ENCODE measurements around the gene ZBTB20. TPM values are rescaled to one million over a fixed set of nuclear protein-coding genes. Genes with fewer than 3 reads are reported as not detected.

ZBTB20 gene
- total RNA-seq, 2 experiments from 2014 or later = 2.5 to 3.2 TPM

DNA sequence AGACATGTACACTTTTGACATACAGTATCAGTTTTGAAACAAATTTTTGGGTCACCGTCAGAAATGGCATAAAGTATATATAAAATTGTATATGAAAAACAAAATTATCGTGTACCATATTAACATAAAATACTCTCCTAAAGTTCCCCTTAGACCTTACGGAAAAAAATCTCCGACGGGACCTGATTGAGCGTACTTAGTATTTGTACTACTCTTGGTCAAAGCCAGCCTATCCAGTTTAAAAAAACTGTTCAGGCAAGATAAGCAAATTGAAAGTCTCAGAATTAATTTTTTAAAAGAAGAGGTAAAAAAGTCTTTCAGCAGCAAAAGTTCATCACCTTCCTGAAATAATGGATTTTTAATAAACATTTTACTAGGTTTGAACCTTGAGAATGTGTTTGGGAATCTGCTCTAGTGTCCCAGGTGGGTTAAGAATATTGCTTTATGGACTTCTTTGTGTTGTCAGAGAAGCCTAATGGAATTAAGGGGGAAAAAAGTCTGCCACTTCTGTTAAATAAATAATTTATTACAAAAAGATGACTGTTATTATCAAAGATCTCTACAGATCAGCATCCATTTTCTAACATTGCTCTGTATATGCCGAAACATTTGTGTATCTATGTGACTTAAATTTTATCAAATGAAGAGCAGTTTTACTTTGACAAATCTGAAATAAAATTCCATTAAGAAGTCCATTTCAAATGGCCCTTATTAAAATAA lies 48.6 kb downstream of the ZBTB20 start:
- ChIA-PET POLR2A (no interaction called here), CTCF (no interaction called here)

- POLR2A ChIA-PET = no interaction called here
- CTCF ChIA-PET = no interaction called here
These were observed 51.9 kb downstream of the ZBTB20 start for GRCh38 chr3:115095236-115095635.

DNA sequence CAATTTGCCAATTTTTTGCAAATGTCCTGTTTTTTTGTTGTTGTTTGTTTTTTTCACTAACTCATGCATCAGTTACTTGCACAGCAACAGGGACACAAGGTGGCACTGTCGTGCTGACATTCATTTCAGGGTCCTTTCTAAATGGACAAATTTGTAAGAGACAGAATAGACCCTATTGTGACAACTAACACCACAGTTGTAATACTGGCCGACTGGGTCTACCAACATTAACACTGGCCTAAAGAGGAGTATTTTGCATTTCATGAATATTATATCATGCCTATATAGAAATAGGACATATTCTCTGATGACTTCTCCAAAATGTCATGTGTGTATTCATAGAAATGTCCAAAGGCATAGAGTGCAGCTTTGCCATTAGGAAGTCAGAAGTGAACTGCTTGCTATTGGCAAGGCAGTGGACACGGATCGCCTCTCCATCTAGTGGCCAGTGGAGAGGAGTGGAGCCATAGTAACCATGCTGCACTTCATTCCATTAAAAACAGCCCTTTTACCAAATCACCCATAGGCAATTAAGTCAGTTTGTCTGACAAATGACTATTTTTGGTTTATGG lies 54.8 kb downstream of the ZBTB20 start:
- CTCF ChIA-PET = interaction anchor here (0.5 to 1.4 kb wide), 11 partner anchors 9 to 725 kb away, joined by 3 to 6 read pairs (median 3); no protein-coding TSS in a partner anchor
- POLR2A ChIA-PET = interaction anchor here (1.2 kb wide), 1 partner anchor 54 kb away, joined by 4 read pairs; the partner anchor contains the start of gene ZBTB20

GRCh38 chr3:115090712-115091111 lies 56.4 kb downstream of the ZBTB20 start:
- POLR2A ChIA-PET = no interaction called here
- CTCF ChIA-PET = no interaction called here

DNA sequence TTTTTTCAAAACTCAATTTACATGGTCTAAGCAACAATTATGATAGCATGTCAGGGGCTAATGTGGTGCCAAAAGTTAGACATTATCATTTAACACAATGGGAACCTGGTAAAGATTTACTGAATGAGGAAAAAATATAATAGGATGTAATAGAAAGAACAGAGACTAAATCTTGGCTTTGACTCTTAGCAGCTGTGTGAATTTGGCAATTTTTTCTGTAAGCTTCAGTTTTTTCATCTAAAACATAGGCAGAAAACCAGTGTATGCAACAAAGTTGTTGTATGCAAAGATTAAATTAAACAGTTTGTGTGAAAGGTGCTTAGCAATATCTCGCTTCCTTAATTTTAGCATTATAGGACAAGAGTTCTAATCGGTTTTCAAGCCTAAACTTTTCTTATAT lies 57.6 kb downstream of the ZBTB20 start:
- CTCF ChIA-PET = no interaction called here
- POLR2A ChIA-PET = no interaction called here

DNA sequence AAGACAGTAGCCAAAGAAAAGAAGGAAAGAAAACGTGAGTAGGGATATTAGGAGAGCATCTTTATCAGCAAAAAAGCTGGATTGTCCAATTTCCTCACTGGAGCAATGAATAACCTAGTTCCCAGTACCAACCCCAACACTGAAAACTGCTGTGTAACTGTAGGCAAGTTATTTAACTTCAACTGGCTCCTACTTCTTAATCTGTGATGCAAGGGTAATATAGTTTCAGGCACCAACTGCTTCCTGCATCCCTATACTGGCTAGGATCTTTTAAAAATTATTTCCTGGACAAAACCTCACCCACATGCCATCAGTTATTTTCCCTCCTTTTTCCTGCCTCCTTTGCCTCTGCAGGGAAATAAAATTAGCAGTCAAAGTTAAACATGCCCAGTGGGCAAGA lies 59.6 kb downstream of the ZBTB20 start:
- ChIA-PET CTCF (no interaction called here), POLR2A (no interaction called here)

- CTCF ChIA-PET = no interaction called here
- POLR2A ChIA-PET = no interaction called here
These were observed 60.7 kb downstream of the ZBTB20 start for GRCh38 chr3:115086344-115086743.

GRCh38 chr3:115085197-115085865 lies 61.8 kb downstream of the ZBTB20 start:
- CTCF ChIA-PET = no interaction called here
- POLR2A ChIA-PET = interaction anchor here (0.5 kb wide), 1 partner anchor 534 kb away, joined by 3 read pairs; no protein-coding TSS in a partner anchor

GRCh38 chr3:115084686-115085085 lies 62.4 kb downstream of the ZBTB20 start:
- ChIA-PET CTCF (no interaction called here), POLR2A (interaction anchor here (0.5 kb wide), 1 partner anchor 535 kb away, joined by 3 read pairs; no protein-coding TSS in a partner anchor)

- POLR2A ChIA-PET = no interaction called here
These were observed 64.8 kb downstream of the ZBTB20 start for GRCh38 chr3:115082260-115082659.

GRCh38 chr3:115081444-115081843 lies 65.6 kb downstream of the ZBTB20 start:
- POLR2A ChIA-PET = no interaction called here
- CTCF ChIA-PET = interaction anchor here (0.7 kb wide), 1 partner anchor 386 kb away, joined by 3 read pairs; no protein-coding TSS in a partner anchor

More at GRCh38 chr3:115082260-115082659, 64.8 kb downstream of the ZBTB20 start:
- CTCF ChIA-PET = interaction anchor here (0.6 kb wide), 1 partner anchor 87 kb away, joined by 3 read pairs; no protein-coding TSS in a partner anchor

GRCh38 chr3:115077501-115078250 lies 69.4 kb downstream of the ZBTB20 start:
- CTCF ChIA-PET = no interaction called here
- POLR2A ChIA-PET = no interaction called here

DNA sequence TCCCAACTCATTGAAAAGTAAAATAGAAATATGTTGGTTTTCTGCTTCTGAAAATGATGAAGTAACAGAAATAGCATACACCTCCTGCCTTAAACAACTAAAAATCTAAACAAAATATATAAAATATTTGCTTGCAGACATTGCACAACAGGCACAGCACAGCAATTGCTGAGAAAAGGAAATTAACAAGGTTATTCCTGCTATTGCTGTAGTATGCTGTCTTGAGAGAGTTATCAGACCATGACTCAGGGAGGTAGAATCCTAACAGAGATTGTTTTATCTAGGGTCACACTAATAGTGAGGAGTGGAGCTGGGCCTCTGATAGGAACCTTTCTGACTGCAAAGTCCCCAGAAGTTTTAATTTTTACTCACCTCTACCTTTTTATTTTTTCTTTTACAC lies 72.6 kb downstream of the ZBTB20 start:
- CTCF ChIA-PET = no interaction called here

DNA sequence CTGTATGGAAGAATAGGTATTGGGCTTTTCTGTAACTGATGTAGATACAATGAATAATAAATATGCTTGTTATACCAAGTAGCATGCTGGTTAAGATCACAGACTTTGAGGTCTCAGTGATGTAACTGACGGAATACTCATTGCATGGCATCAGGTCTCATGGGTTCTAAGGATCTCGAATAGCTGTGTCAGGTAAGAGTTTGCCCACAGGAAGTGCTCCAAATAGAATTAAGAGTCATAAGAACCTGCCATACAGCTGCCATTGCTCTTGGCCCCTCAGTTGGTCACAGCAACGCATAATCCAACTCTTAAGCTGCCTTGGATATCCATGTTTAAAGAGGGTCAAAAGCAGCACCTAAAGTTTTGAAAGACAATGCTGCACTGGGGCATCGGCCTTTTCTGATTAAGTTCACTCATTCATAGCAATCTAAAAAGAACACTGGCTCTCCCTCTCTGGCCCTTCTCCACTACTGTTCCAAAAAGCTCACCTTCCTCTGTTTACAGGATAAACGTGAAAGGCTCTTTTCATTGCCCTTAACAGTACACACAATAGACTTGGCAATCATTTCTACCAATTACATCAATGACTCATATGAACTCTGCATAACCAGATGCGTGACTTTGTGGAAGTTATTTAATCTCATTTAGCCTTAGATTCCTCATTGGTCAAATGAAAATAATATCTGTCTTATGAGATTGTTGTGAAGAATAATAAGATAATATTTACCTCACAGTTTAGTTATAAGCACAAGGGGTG lies 74.6 kb downstream of the ZBTB20 start:
- CTCF ChIA-PET = no interaction called here
- POLR2A ChIA-PET = no interaction called here

More for the DNA sequence above, 72.6 kb downstream of the ZBTB20 start:
- POLR2A ChIA-PET = no interaction called here

DNA sequence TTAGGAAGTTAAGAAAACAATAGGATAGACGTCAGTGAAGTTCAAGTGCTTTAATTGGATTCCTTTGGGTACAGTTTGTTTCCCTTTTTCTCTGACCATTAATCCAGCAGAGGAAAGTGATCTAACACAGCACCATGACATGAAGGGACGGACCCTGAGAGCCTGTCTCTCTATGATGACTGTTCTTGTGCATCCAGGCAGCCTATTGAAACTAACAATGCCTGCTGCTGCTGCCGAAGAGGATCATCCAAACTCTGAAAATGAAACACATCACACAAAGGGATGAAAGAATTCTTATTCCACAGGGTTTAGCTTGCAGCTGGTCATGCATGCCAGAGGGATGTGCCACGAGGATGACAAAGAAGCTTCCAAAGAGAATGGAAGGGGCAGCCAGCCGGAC lies 75.5 kb downstream of the ZBTB20 start:
- ChIA-PET CTCF (no interaction called here), POLR2A (no interaction called here)

GRCh38 chr3:115071166-115071565 lies 75.9 kb downstream of the ZBTB20 start:
- POLR2A ChIA-PET = no interaction called here
- CTCF ChIA-PET = no interaction called here

- ChIA-PET CTCF (interaction anchor here (0.6 kb wide), 1 partner anchor 627 kb away, joined by 3 read pairs; no protein-coding TSS in a partner anchor), POLR2A (no interaction called here)
These were observed 78.3 kb downstream of the ZBTB20 start for GRCh38 chr3:115068799-115069198.

GRCh38 chr3:115062412-115062956 lies 84.6 kb downstream of the ZBTB20 start:
- ChIA-PET POLR2A (no interaction called here), CTCF (no interaction called here)

DNA sequence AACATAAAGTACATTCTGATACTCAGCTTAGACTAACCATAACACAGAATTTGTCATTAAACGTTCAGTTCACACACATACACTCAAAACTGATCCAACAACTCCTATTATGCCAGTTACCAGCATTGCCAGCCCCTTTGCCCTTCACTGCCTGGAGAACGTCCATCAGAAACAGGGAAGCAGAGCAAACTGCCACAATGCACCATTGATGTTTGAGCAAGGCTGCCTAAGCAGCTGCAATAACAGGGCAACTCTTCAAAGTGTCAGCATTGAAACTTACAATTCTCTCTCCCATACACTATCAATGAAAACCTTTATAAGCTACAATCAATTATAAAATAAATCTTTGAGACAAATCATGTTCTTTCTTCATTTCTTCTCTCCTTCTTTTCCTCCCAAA lies 85.1 kb downstream of the ZBTB20 start:
- CTCF ChIA-PET = no interaction called here
- POLR2A ChIA-PET = no interaction called here

Measured in activated CD8-positive, alpha-beta memory T cell treated with anti-CD3 and anti-CD28 coated beads for 36 hours (primary cell).